T47D (cell line): ENCODE results near the gene VKORC1.

Experiments used
- DNase-seq, 2 experiments: peaks; one replicate each; pipeline versions ENCODE4 v3.0.0 to v3.0.0-alpha.2; 2011 to 2012; ENCODE audit warnings: low read depth in 1 of 2, low spot score in 1 of 2
- JUND ChIP-seq: IDR thresholded peaks from 2 replicates; pipeline ENCODE4 v1.6.1; 2012; ENCODE audit warnings: low read depth
- in situ Hi-C: cut with HindIII; loops from 2 replicates; pipeline ENCODE4 v1.10.0; 2016; ENCODE audit warnings: low sequenced_read_pairs, low pct_unique_long_range_greater_than_20kb

The VKORC1 gene

DNA sequence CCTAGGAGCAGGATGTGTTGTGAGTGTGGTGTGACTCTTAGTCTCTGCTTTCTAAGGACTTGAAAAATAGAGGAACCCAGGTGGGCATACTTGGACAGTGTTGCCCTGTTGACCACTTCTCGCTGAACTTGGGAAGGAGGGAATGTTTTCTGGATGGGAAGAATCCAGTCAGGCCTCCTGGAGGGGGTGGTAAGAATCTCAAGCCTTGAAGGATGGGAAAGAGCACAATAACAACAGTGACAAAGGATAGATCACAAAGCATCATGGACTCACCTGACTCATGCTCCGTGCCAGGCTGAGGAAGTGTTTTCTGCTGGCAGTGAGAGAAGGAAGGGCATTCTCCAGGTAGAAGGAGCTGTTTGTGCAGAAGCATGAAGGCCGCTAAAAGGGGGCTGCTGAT lies 31.2 kb upstream of the VKORC1 start:
- TF ChIP-seq JUND = no peak
- in situ Hi-C loops = no loop called here
- no peak for DNase-seq

DNA sequence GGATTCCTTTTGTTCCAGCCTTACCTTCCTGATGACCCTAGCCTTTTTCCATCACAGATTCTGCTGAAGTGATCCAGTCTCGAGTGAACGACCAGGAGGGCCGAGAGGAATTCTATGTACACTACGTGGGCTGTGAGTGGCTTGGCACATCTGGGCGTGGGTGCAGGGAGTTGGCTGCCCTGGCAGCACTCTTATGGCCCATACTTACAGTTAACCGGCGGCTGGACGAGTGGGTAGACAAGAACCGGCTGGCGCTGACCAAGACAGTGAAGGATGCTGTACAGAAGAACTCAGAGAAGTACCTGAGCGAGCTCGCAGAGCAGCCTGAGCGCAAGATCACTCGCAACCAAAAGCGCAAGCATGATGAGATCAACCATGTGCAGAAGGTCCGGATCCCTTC lies 25.5 kb upstream of the VKORC1 start:
- in situ Hi-C loops = no loop called here
- no peak for DNase-seq
- no peak for TF ChIP-seq JUND

DNA sequence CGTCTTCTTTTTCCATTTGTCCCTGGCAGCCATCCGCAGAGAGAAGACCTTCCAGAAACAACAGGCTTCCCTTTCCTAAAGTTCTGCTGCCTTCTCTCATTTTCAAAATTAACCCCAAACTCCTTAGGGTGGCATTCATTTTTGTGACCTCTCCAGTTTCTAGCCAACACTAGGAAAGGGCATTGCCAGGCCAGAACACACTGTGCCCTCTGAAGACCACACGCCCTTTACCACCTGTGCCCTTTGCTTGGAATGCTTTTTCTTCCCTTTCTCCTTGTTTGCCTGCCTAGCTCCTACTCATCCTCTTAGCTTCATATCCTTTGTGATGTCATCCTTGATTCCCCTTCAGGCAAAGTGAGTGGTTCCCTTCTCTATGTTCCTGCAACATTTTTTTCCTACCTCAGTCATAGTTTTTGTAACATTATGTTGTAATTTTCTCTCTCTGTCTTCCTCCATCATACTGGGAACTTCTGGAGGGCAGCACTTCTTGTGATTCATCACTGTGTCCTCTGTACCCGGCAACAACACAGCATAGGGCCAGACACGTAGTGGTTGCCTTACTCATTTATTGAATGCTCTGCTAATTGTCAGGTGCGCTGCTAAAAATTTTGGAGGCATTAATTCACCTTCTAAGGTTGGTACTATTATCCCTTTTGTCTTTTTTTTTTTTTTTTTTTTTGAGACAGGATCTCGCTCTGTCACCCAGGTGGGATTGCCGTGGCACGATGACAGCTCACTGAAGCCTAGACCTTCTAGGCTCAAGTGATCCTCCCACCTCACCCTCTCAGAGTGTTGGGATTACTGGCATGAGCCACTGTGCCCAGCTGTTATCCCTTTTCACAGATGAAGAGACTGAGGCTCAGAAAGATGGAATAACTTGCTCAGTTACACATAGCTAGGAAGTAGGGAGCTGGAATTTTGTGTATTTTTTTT lies 23.9 kb upstream of the VKORC1 start:
- in situ Hi-C loops = no loop called here
- TF ChIP-seq JUND = no peak
- DNase-seq = peak in 1 of 2 experiments; percentile 0

DNA sequence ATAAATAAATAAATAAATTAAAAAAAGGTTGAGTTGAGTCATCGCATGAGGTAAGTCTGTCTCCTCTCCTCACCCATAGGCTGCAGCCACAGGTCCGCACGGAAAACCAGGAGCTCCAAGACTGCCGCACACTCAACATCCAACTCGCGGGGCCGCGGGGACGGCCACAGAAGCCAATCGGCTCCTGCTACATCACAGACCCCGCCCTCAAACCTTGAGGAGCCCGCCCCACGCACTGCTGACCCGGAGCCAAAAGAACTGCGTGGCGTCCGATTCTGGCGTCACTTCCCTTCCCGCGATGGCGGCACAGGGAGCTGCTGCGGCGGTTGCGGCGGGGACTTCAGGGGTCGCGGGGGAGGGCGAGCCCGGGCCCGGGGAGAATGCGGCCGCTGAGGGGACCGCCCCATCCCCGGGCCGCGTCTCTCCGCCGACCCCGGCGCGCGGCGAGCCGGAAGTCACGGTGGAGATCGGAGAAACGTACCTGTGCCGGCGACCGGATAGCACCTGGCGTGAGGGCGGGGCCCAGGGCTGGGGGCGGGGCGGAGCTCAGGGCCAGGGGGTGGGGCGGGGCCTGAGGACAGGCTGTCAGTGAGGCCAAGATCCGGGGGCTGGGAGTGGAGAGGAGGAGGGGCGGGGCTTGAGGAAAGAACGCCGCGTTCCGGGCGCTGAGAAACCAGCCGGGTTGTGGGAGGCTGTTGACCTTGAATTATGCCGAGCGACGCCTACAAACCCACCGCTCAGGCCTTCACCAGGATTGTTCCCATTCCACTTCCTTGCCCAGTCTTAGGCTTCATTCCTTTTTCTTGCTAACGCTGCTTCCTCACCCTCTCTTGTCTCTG lies 23.0 kb upstream of the VKORC1 start, which contains the start of gene KAT8:
KAT8 (plus strand) TSS at position 281 of the 839 bp plus-strand sequence; CDS start at position 299, 18 bp downstream.
- in situ Hi-C loops = no loop called here
- no peak for TF ChIP-seq JUND
- DNase-seq = peak; percentile 94 to 99

DNA sequence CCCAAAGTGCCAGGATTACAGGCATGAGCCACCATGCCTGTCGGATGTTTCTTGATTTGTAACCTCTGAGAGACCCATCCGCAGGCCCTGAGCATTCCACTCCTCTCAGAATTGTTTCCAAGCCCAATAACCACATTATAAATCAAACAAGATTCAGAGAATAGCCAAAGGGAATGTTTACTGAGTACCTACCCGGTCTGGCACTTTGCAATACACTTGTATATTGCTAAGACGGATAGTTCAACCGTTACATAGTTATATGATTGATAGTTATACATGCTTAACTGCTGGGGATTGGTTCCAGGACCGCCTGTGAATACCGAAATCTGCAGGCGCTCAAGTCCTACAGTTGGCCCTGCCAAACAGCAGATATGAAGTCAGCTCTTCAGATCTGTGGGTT lies 19.9 kb upstream of the VKORC1 start:
- DNase-seq = peak; percentile 35 to 45
- TF ChIP-seq JUND = no peak
- in situ Hi-C loops = no loop called here

DNA sequence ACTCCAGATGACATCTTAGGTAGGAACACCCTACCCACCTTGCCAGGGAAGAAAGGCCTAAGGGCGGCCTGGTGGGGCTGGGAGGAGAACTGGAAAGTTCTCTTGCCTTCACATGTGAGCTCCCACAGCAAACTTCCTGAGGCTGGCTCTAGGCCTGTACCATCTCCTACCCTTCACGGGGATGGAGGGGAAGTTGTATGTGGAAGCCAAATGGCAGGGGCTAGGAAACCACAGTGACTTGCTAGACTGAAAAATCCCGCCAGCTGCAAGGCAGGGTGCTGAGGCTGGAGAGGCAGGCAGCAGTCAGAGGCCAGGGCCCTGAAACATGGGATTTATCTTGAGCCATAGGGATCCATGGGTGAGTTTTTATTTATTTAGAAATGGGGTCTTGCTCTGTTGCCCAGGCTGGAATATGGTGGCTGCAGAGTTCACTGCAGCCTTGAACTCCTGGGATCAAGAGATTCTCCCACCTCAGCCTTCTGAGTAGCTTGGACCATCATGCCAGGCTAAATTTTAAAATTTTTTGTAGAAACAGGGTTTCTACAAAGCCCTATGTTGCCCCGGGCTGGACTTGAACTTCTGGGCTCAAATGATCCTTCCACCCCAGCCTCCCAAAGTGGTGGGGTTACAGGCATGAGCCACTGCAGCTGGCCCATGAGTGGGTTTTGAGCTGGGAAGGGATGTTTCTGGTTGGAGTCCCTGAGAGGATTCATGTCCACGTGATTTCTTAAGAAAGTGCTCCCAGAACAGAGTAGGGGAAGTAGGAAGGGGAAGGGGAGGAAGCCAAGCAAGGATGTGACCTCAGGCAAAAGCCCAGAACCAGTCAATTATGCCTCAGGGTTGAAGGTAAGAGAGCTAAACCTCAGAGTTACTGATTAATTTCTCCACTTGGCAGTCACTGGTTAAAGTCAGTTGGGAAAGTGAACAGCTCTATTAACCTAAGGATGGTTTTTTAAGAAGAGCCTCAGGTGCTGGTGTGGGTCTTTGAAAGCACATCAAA lies 18.8 kb upstream of the VKORC1 start:
- in situ Hi-C loops = no loop called here
- TF ChIP-seq JUND = no peak
- DNase-seq = peak in 1 of 2 experiments; percentile 4

DNA sequence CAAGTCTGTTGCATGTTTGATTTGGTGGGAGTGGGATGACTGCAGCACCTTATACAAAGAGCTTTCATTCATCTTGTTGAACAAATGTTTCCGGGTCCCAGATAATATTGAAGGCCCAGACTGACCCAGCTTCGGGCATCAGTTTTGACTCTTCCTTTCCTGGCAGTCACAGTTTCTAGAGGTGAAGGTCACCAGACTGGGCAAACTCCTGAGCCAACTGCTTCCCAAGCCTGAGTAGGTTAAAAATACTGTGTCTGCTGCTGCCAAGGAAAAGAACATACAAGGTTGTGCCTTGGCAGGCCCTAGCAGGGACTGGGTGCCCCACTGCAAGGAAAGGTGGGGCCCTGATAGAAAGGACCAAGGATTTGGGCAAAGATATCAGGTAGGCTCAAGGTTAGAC lies 18.1 kb upstream of the VKORC1 start:
- in situ Hi-C loops = no loop called here
- no peak for TF ChIP-seq JUND
- no peak for DNase-seq

DNA sequence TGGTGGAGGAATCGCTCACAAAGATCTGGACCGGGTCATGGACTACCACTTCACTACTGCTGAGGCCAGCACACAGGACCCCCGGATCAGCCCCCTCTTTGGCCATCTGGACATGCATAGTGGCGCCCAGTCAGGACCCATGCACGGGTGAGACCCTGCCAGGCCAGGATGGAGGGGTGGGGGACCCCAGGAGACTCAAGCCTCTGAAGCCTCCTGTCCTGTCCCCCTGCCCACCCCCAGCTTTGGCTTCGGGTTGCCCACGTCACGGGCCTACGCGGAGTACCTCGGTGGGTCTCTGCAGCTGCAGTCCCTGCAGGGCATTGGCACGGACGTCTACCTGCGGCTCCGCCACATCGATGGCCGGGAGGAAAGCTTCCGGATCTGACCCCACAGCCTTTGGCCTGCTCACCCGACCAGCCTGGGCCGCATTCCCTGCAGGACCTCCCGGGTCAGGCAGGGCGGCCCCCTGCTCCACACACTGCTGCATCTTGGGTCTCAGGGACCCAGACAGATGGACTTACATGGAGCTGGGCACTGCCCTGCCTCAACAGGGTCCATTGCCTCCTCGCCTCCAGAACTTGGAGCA lies 17.4 kb upstream of the VKORC1 start:
- no peak for TF ChIP-seq JUND
- no peak for DNase-seq
- in situ Hi-C loops = no loop called here

DNA sequence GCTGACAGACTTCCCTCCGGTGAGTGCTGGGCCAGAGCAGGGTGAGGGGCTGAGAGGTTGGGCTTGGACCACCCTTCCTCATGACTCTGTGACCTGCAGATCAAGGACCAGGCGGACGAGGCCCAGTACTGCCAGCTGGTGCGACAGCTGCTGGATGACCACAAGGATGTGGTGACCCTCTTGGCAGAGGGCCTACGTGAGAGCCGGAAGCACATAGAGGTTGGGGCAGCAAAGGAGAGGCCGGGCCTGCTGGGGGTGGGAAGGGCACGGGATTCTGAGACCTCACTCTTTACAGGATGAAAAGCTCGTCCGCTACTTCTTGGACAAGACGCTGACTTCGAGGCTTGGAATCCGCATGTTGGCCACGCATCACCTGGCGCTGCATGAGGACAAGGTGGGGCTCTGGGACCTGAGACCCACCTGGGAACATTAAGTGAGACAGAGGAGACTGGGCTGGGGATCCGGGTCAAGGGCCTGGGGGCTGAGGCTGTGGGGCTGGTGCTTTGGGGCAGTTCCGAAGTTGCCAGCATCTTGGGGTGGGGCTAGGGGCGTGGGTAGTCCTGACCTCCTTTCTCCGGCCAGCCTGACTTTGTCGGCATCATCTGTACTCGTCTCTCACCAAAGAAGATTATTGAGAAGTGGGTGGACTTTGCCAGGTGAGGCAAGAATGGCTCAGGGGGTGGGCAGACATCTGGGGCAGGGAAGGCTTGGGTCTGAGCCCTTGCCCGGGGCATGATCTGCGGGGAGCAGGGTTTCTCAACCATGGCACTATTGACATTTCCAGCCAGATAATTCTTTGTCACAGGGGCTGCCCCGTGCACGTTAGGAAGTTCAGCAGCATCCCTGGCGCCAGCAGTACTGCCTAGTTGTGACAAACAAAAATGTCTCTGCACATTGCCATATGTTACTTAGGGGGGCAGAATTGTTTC lies 15.8 kb upstream of the VKORC1 start:
- TF ChIP-seq JUND = no peak
- DNase-seq = no peak
- in situ Hi-C loops = no loop called here

DNA sequence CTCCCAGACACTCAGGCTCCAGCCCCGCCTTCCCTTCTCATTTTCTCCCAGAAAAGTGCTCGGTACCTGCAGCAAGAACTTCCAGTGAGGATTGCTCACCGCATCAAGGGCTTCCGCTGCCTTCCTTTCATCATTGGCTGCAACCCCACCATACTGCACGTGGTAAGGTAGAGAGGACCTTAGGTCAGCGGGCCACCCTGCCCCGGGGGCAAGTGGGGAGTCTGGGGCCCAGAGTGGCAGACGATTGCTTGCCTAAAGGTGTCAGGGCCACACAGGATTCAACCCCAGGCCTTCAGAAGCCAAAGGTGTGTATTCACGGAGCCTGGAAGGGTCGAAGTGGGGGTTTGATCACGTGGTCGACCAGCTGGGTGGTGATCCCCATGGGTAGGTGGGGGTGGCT lies 15.0 kb upstream of the VKORC1 start:
- DNase-seq = no peak
- TF ChIP-seq JUND = no peak
- in situ Hi-C loops = no loop called here
